NCI-H2081 treated with DMSO at 0.1 percent for 48 hours (cell line): Measurements from ENCODE around the gene NGDN.

Experiments used
- DNase-seq: peaks from one replicate; lab custom pipeline; 2025; lab: John Stamatoyannopoulos, UW

The NGDN gene

GRCh38 chr14:23470947-23471346, 1.4 kb downstream of the NGDN start:
- no peak for DNase-seq

DNA sequence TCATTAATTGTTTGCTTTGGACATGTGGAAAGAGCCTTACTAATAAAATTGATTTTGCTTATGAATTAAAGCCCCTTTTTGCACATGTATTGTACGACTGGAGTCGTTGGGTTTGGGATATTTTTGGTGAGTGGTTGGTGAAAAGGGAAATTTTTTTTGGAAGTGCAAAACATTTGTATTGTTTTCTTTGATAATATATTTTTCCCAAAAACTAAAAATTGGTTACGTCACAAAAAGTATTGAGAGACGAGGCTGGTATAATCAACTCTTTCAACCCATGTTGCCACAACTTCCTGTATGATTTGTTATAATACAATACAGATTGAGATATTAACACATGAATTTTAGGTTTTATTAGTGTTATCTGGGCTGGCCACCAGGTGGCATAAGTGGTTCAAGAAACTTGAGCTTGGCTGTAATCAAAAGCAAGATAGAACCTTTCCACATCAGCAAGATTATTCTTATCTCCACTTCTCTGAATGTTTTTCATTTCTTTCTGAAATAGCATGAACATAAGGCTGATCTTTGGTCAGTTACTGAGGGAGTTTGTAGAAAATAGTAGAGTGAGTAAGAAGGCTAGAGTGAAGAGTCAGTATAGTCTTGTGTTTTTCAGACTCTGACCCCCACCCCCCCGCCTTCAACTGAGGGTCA, 8.7 kb downstream of the NGDN start:
- no peak for DNase-seq

- no peak for DNase-seq
Observed at GRCh38 chr14:23481362-23481970, 12.0 kb downstream of the NGDN start.

GRCh38 chr14:23481979-23482822, 12.7 kb downstream of the NGDN start:
- DNase-seq: no peak

GRCh38 chr14:23482823-23483148, 13.3 kb downstream of the NGDN start:
- no peak for DNase-seq

DNA sequence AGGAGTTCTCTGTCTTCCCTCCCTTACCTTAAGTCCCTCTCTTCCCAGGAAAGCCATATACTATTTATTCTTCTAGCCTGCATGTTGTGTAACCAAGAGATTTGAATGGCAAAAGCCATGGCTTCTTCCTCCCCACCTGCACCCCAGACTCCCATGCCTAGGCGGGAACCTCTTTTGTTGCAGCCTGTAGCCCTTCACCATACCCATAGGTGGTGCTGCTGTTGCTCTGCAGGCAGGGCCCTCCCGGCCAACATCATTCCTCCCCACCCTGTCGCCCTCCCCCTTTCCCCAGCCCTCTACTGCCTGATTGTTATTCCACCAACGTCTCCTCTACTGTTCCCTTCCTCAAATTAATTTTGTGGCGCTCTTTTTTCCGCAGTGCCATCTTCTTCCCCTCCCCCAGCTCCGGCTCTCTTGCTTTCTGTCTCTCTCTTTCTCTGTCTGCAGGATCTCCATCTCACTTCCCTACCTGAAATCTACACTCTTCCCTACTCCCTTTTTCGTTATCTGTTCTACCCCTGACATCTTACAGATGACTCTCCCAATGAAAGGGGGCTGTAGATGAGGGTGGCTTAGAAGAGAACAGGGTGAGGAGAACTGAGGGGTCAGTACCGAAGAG, 13.8 kb downstream of the NGDN start:
- no peak for DNase-seq

DNA sequence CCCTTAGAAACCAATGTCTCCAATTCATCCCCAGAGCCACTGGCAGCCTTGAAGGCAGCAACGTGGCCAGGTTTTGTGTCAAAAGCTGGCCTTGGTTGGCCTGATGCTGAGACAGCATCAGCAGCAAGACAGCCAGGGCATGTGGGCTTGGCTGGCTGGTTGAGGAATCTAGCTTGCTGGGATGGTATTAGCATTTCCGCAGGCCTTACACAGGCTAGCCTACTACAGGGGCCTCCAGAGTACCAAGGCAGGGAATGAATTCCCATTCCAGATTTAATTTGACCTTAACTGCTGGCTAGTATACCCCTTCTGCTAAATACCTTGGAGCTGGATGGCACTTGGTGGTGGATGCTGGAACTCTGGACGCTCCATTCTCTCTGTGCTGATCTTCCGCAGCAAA, 15.8 kb downstream of the NGDN start:
- no peak for DNase-seq

GRCh38 chr14:23486036-23486435, 16.5 kb downstream of the NGDN start:
- DNase-seq: no peak

- no peak for DNase-seq
Observed at GRCh38 chr14:23487216-23487615, 17.7 kb downstream of the NGDN start.

DNA sequence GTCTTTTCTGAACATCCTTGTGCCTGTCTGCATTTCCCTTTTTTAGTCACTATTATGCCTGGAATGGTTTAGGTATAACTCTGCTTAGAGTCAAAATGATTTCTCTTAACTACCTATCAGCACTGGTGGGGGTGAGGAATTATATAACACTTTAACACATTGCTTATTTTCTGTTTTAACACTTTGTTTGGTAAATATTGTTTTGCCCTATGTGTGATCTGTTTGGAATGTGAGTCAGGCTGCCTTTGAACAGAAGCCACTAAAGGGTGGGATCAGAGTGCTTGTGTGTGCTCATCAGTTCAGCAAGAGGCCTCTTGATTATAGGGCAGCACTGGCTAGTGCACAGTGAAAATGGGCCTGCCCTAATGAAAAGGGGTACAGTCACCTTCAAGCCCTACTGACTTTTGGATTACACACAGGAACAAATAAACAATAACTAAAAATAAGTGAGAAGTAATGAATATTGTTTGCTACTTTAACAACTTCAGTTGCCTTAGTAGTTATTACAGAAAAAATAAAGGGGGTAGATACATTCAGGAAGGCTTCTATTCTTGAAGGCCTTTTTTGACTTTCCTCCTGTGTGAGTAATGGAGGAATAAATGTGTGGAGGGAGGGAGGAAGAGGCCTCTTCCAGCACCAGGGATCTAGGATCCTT, 23.2 kb downstream of the NGDN start:
- no peak for DNase-seq

GRCh38 chr14:23494223-23494622, 24.7 kb downstream of the NGDN start:
- no peak for DNase-seq

GRCh38 chr14:23512156-23512555, 42.7 kb downstream of the NGDN start:
- DNase-seq: no peak

DNA sequence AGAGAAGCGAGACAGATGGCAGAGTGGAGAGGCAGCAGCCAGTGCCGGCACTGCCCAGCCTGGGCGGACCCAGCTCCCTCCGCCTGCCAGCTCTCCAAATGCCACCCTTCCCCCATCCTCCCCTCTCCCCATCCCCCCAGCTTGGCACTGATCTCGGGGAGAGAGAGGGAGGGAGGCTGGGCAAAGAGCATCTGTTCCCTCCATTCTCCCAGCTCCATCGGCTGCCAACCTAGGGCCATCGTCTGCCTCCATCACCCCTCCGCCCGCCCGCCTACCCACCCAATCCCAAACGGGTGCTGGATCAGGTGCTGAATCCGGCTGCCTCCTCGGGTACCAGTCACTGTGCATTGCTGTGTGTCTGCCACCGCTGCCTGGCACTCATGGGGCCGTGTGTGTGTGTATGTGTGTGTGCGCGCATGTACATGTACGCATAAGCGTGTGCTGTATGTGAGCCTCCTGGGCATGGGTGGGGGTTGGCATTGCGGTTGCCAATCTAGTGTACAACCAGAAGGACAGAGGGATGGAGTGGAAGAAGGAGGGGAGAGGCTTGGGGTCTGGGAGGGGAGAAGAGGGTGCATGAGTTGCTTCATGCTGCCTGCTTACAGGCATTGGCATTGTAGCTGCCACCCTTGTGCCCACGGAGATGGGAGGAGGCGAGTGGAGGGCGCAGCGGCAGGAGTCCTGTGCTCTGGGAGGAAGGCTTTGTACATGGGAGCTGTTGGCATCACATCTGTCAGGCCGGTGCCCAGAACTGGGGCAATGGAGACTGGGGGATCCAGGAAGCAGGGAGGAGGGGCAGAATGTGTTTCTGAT, 43.7 kb downstream of the NGDN start:
- DNase-seq: no peak

DNA sequence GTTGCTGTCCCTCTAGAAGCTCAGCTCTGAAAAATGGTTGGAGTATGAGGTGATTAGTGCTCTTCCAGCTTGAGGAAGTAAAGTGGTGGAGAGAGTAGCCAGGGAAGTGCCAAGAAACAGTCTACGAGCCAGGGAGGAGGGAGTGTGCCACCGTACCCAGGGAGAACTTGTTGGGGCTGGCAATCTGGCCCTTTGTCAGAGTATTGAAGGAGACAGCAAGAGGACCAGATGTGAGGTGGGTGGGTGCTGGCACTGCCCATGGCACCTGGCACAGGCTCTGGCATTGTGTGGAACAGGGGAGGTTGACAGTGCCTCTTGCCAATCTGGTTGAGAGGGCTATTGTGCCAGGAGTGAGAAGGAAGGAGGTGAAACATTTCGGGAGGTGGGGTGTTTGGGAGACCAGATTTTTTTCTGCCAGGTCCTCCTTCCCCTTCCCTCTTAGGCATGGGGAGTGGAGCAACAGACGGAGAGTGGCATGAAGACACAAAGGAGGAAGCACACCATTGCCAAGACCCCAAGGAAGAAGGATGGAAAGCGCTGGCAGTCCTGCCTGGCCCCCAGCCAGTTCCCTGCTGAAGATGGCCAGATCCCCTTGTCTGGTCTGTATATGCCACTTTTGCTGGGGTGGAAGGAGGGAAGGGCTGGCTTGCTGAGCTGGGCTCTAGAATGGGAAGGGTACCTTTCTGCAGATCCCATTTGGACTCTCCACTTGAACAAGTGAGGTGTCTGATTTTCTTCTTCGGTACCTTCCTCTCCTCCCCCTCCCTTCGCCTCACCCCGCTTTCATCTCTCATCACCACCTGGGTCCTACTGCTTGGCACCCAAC, 44.5 kb downstream of the NGDN start:
- DNase-seq: no peak

DNA sequence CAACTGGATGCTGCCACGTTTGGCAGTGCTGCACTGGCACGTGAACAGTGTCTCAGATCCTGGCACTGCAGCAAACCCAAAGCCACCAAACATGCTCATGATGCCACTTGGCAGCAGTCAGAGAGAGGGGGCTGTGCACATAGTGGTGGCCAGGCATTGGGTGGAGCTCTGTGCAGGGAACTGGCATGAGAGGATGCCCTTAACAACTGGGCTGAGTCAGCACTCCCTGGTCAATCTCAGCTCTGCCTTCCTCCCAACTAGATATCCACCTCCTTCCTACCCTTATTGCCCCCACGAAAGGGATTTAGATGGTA, 45.1 kb downstream of the NGDN start:
- no peak for DNase-seq

GRCh38 chr14:23517650-23518326, 48.3 kb downstream of the NGDN start:
- DNase-seq: no peak

DNA sequence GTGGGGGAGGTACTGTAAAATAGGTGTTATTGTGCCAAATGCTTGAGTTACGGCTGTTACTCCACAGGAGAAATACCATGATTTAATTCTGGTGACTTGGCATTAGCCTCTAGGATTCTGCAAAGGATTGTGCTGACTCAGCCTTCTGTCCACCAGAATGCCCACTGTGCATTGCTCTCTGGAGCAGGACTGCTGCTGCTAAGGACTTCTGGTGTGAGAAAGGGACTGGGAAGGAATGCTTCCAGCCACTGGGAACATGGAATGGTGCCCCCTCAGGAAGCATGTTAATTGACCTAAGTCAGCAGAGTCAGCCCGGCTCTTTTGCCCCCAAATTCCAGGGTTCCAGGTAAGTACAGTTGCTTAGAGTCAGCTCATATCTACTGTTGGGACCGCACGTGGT, 49.2 kb downstream of the NGDN start:
- DNase-seq: no peak

- DNase-seq: no peak
Observed at GRCh38 chr14:23520899-23521533, 51.5 kb downstream of the NGDN start.

- DNase-seq: no peak
Observed at GRCh38 chr14:23521785-23522640, 52.5 kb downstream of the NGDN start.
